ENCODE results near the gene CDH7.

The CDH7 gene

DNA sequence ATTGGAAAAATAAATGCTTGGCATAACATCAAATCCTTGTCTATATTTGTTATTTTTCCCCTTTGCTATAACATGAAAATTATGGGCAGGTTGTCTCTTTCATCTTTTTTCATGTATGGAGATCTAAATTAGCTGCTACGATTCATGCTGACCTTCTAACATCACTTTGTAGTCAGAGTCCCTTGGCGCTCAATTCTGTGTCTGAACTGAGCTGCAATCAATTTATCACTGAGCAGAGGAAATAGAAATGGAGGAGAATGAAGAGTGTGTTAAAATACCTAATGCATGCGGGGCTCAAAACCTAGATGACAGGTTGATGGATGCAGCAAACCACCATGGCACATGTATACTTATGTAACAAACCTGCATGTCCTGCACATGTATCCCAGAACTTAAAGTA lies 168.9 kb downstream of the CDH7 start:
- DNase-seq, result no peak

DNA sequence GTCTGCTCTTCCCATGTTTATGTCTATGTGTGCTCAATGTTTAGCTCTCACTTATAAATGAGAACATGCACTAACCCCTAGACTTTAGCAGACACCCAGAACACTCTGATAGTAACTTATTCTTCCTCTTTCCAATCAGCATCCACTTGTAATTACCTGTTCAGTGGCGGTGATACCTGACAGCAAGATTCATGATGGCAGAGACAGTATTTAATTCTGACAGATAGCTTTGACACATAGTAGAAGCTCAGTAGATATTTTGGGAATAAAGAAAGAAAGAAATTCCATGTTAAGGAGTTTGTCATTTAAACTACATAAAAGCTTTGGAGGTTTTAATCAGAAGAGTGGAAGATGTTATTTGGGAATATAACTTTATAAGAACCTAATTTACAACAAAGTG lies 171.3 kb downstream of the CDH7 start:
- DNase-seq, result no peak

DNA sequence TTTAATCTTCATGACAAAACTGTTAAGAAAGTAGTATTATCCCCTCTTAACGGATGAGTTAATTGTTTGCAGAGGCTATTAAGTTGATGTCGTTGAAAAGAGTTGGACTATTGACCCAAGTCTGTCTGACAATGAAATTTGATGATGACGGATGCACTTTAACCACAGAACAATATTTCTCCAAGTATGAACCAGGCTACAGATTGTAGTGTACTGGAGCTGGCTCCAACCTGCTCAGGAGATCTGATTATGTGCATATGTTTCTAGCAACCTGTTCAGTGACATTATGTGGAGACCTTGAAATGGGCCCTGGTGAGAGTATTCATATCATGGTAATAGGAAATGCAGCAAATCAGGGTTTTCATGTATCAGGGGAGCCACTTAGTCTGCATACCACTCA lies 174.1 kb downstream of the CDH7 start:
- DNase-seq, result no peak

DNA sequence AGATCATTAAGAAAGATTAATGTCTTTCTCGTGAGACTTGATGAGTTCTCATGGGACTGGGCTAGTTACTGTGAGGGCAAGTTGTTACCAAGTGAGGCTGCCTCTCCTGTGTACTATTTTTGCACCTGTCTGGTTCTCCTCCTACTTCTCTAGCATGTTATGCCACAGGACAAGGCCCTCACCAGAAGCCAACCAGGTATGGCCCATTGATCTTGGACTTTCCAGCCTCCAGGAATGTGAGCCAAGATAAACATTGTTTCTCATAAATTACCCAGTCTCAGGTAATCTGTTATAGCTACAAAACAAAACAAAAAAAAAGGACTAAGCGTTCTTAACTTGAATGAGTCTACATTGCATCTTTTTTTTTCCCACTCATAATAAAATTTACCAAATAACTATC lies 184.1 kb downstream of the CDH7 start:
- no peak for DNase-seq

DNA sequence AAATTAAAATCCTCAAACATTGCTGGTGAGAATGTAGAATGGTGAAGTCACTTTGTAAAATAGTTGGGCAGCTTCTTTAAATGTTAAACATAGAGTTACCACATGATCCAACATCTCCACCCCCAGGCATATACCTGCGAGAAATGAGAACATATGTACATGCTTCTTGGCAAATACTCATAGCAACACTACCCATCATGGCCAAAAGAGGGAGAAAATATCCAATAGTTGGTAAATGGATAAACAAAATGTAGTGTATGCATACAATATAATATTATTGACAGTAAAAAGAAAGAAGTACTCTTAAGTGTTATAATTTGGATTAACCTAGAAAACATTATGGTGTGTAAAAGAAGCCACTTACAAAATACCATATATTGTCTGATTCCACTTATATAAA lies 185.9 kb downstream of the CDH7 start:
- DNase-seq, result no peak

DNA sequence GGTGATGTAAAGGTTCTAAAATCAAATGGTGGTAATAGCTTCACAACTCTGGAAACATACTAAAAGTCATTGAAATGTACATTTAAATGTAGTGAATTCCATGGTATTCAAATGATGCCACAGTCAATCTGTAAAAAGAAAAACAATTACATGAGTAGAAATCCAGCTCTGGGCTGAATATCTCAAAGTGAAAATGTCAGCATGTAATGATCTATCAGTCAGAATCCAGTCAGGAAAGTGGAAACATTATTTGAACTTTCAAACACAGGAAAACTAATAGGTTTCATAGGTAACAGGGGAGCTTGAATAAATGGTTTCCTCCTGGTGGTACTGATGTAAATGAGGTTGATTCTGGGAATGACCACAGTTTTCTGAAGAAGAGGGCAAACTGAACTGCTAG lies 186.4 kb downstream of the CDH7 start:
- no peak for DNase-seq

DNA sequence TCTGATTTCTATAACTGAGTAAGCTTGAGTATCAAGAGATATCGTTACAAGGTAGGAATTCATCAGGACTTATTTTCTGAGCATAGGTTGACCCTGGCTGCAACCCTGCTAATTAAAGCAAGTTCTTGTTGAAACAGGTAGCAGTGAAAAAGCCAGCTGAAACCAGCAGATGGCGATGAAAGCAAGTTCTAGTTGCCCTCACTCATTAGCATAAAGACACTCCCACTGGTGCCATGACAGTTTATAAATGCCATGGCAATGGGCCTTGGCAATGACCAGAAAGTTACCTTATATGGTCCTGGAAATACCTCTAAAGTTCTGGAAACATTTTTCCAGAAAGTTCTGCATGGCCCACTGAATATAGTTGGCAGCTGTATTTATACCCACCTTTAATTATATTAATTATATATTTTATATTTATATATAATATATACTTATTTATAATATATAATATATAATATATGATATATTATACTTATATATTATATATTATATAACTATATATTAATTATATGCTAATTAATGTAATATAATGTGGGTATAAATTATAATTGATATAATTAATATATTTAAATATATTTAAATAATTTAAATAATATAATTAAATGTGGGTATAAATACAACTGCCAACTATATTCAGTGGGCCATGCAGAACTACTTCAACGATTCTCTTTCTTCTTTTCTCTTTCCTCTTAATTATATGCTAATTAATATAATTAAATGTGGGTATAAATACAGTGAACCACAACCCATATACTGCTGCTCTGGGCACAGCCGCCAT lies 188.0 kb downstream of the CDH7 start:
- no peak for DNase-seq
